Right lobe of liver (tissue), 4 donors: ENCODE measurements around the gene LLGL2.

ENCODE experiments used
- CTCF ChIP-seq, 4 donors: fragments of 200-600 bp in 3 of 4; fragments of 450-650 bp in 1 of 4; IDR thresholded peaks; one replicate each; pipeline versions ENCODE4 v1.5.1 to v1.8.0; 2016 to 2022; ENCODE audit warnings: antibody characterized with exemption in 4 of 4, mild to moderate bottlenecking in 2 of 4
- POLR2A ChIP-seq: fragments of 450-650 bp; IDR thresholded peaks from one replicate; pipeline ENCODE4 v1.6.1; 2017; ENCODE audit warnings: antibody characterized with exemption, mild to moderate bottlenecking
- donor health status: DM: no; HTN: no; CAD: no.
- donor health status: DM: no; HTN: no; CAD: no.
- donor health status: DM: no; HTN: yes; CAD: no.

- TF ChIP-seq POLR2A (no peak), CTCF (IDR thresholded peaks at IDR 0.05) (no peak)
Measured at GRCh38 chr17:75490953-75491649, 34.4 kb upstream of the LLGL2 start.
